Neural progenitor cell (in vitro differentiated cells): Measurements from ENCODE around the gene ANO3. TPM values are rescaled to one million over a fixed set of nuclear protein-coding genes. Genes with fewer than 3 reads are reported as not detected.

Source experiments
- DNase-seq: peaks from one replicate; pipeline ENCODE4 v3.0.0-alpha.2; 2016; ENCODE audit warnings: low spot score
- H2AFZ ChIP-seq: fragments of 200-600 bp; sonication (generic); replicated peaks from 2 replicates; pipeline ENCODE4 v1.6.1; 2016; ENCODE audit warnings: antibody characterized with exemption
- H3F3A ChIP-seq: fragments of 200-600 bp; sonication (generic); 2 replicates; pipeline ENCODE4 v1.6.1; 2016; ENCODE audit warnings: antibody characterized with exemption, low read depth
- H3K27ac ChIP-seq: fragments of 200-600 bp; sonication (generic); 2 replicates; pipeline ENCODE4 v1.5.1; 2016; ENCODE audit warnings: mild to moderate bottlenecking
- H3K27me3 ChIP-seq: fragments of 200-600 bp; sonication (generic); 2 replicates; pipeline ENCODE4 v1.6.1; 2016; ENCODE audit warnings: mild to moderate bottlenecking, moderate library complexity
- H3K36me3 ChIP-seq: fragments of 200-600 bp; sonication (generic); 2 replicates; pipeline ENCODE4 v1.5.1; 2016
- H3K4me1 ChIP-seq: fragments of 200-600 bp; sonication (generic); 2 replicates; pipeline ENCODE4 v1.6.1; 2016; ENCODE audit warnings: mixed run types
- H3K4me2 ChIP-seq: fragments of 200-600 bp; sonication (generic); 2 replicates; pipeline ENCODE4 v1.6.1; 2016
- H3K4me3 ChIP-seq: fragments of 200-600 bp; sonication (generic); 2 replicates; pipeline ENCODE4 v1.5.1; 2016
- H3K79me2 ChIP-seq: fragments of 200-600 bp; sonication (generic); 2 replicates; pipeline ENCODE4 v1.6.1; 2016; ENCODE audit warnings: low read depth
- H3K9ac ChIP-seq: fragments of 200-600 bp; sonication (generic); 2 replicates; pipeline ENCODE4 v1.6.1; 2016
- H3K9me3 ChIP-seq: fragments of 200-600 bp; sonication (generic); 2 replicates; pipeline ENCODE4 v1.5.1; 2016; ENCODE audit warnings: low read depth
- H4K20me1 ChIP-seq: fragments of 200-600 bp; sonication (generic); 2 replicates; pipeline ENCODE4 v1.6.1; 2016; ENCODE audit warnings: low read depth
- H3K27ac Mint-ChIP-seq: 3 replicates; pipeline ENCODE4 v1.8.0; 2021; ENCODE audit warnings: mixed read lengths
- H3K27me3 Mint-ChIP-seq: 2 replicates; pipeline ENCODE4 v1.8.0; 2022; ENCODE audit warnings: low read depth, mild to moderate bottlenecking, inconsistent platforms, moderate library complexity, mixed read lengths; ENCODE audit not compliant: insufficient read depth
- H3K36me3 Mint-ChIP-seq: 3 replicates; pipeline ENCODE4 v1.8.0; 2021; ENCODE audit warnings: mixed read lengths
- H3K4me1 Mint-ChIP-seq: 3 replicates; pipeline ENCODE4 v1.8.0; 2021; ENCODE audit warnings: mixed read lengths
- H3K4me3 Mint-ChIP-seq: 3 replicates; pipeline ENCODE4 v1.8.0; 2021; ENCODE audit warnings: mild to moderate bottlenecking, moderate library complexity, mixed read lengths
- H3K9me3 Mint-ChIP-seq: 3 replicates; pipeline ENCODE4 v1.8.0; 2020; ENCODE audit warnings: mixed read lengths
- EZH2 ChIP-seq: fragments of 200-600 bp; sonication (generic); IDR thresholded peaks from 2 replicates; pipeline ENCODE4 v1.6.1; 2017; ENCODE audit warnings: antibody characterized with exemption, mild to moderate bottlenecking, moderate library complexity
- EZH2phosphoT487 ChIP-seq: fragments of 200-600 bp; sonication (generic); IDR thresholded peaks from 2 replicates; pipeline ENCODE4 v1.6.1; 2017; ENCODE audit warnings: antibody characterized with exemption
- total RNA-seq: library from RNA; depleted of rRNA; stranded (reverse); fragments of >200 nt; gene quantifications from 2 replicates; pipeline ENCODE4 v1.2.3, GENCODE V29; 2015; ENCODE audit warnings: low replicate concordance
- TF ChIP-seq, protein P1 (sequence below): fragments of 200-600 bp; sonication (generic); IDR thresholded peaks from 2 replicates; pipeline ENCODE4 v1.5.1; 2017; ENCODE audit warnings: antibody characterized with exemption, mild to moderate bottlenecking

ANO3 gene
- total RNA-seq, 1 donor from 2014 or later = 2.5 TPM

DNA sequence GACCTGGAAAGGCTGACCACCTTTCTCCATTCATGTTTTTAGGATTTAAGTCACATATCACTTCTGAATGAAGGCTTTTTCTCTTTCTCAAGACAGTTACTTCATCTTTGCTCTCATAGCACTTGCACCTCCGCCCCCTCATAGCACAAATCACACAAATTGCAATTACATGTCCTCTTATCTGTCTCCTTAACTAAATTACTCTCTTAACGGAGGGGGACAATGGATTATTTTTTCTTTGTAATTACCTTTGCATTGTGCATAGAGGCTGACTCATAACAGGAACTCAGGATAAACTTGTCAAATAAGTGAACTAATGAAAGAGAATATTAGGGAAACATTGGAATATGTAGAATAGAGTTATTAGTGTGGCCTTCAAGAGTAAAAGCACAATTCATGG lies 145.5 kb downstream of the ANO3 start:
- Histone ChIP-seq H3F3A (no peaks in the 10 kb centered on the region), H4K20me1 (no peaks in the 10 kb centered on the region), H3K9ac (no peak overlapping the region), H3K4me2 (no peak overlapping the region), H3K36me3 (no peaks in the 10 kb centered on the region), H3K9me3 (no peaks in the 10 kb centered on the region), H3K27me3 (no peaks in the 10 kb centered on the region), H3K4me1 (no peaks in the 10 kb centered on the region), H3K79me2 (no peaks in the 10 kb centered on the region), H3K4me3 (no peak overlapping the region), H2AFZ (no peak overlapping the region), H3K27ac (no peak overlapping the region)
- no peaks in the 10 kb centered on the region for H3K4me1 Mint-ChIP-seq
- H3K36me3 Mint-ChIP-seq = no peaks in the 10 kb centered on the region
- no peaks in the 10 kb centered on the region for H3K27me3 Mint-ChIP-seq
- H3K27ac Mint-ChIP-seq = no peak overlapping the region
- no peak overlapping the region for H3K4me3 Mint-ChIP-seq
- TF ChIP-seq EZH2 (no peak), EZH2phosphoT487 (no peak)
- TF ChIP-seq, protein P1, sequence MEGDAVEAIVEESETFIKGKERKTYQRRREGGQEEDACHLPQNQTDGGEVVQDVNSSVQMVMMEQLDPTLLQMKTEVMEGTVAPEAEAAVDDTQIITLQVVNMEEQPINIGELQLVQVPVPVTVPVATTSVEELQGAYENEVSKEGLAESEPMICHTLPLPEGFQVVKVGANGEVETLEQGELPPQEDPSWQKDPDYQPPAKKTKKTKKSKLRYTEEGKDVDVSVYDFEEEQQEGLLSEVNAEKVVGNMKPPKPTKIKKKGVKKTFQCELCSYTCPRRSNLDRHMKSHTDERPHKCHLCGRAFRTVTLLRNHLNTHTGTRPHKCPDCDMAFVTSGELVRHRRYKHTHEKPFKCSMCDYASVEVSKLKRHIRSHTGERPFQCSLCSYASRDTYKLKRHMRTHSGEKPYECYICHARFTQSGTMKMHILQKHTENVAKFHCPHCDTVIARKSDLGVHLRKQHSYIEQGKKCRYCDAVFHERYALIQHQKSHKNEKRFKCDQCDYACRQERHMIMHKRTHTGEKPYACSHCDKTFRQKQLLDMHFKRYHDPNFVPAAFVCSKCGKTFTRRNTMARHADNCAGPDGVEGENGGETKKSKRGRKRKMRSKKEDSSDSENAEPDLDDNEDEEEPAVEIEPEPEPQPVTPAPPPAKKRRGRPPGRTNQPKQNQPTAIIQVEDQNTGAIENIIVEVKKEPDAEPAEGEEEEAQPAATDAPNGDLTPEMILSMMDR = no peak
- DNase-seq = no peak
- H3K9me3 Mint-ChIP-seq = no peaks in the 10 kb centered on the region

- Histone ChIP-seq H3K4me3 (no peak overlapping the region), H3K36me3 (no peaks in the 10 kb centered on the region), H3K27me3 (no peaks in the 10 kb centered on the region), H3K9ac (no peak overlapping the region), H3K27ac (no peak overlapping the region), H3F3A (no peaks in the 10 kb centered on the region), H3K4me2 (no peak overlapping the region), H3K79me2 (no peaks in the 10 kb centered on the region), H4K20me1 (no peaks in the 10 kb centered on the region), H3K9me3 (no peaks in the 10 kb centered on the region), H2AFZ (no peak overlapping the region), H3K4me1 (no peaks in the 10 kb centered on the region)
- Mint-ChIP-seq H3K27ac (no peak overlapping the region), H3K4me1 (no peaks in the 10 kb centered on the region), H3K4me3 (no peak overlapping the region), H3K36me3 (no peaks in the 10 kb centered on the region), H3K9me3 (peaks cover under 1% of the 10 kb centered on the region), H3K27me3 (no peaks in the 10 kb centered on the region)
- TF ChIP-seq, protein P1 = no peak
- TF ChIP-seq EZH2 = no peak
- TF ChIP-seq EZH2phosphoT487 = no peak
- DNase-seq = no peak
Measured at GRCh38 chr11:26478710-26479109, 146.8 kb downstream of the ANO3 start.

DNA sequence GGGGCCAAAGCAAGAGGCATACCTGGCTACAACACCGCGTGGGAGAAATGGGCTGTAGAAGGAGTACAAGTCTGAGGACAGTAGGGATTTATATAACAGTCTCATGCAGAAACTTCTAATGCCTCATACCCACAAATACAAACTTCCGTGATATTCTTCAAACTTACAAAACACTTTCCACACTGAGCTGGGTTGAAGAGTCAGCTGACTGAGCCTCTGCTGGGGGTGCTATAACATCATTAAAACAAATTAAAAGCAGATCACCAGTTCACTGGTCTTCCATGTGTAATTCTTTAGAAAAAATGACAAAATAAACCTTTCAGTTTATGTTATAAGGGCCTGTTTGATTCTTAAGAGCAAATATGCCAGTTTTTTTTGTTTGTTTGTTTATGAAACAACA lies 148.1 kb downstream of the ANO3 start:
- Histone ChIP-seq H3K27me3 (no peaks in the 10 kb centered on the region), H3K79me2 (no peaks in the 10 kb centered on the region), H2AFZ (no peak overlapping the region), H3K36me3 (no peaks in the 10 kb centered on the region), H3K4me3 (no peak overlapping the region), H3K4me2 (no peak overlapping the region), H3K9ac (no peak overlapping the region), H3K9me3 (no peaks in the 10 kb centered on the region), H3F3A (no peaks in the 10 kb centered on the region), H3K4me1 (no peaks in the 10 kb centered on the region), H3K27ac (no peak overlapping the region), H4K20me1 (no peaks in the 10 kb centered on the region)
- no peak overlapping the region for H3K4me3 Mint-ChIP-seq
- H3K27ac Mint-ChIP-seq = no peak overlapping the region
- H3K4me1 Mint-ChIP-seq = no peaks in the 10 kb centered on the region
- H3K9me3 Mint-ChIP-seq = peaks cover 6% of the 10 kb centered on the region
- TF ChIP-seq, protein P1 = no peak
- TF ChIP-seq EZH2 (no peak), EZH2phosphoT487 (no peak)
- H3K27me3 Mint-ChIP-seq = no peaks in the 10 kb centered on the region
- no peak for DNase-seq
- H3K36me3 Mint-ChIP-seq = peaks cover 3% of the 10 kb centered on the region
